OCI-LY3 (cell line): ENCODE results near the gene ITGB8.

Source experiments
- H2AFZ ChIP-seq: fragments of 200-600, 300-600 bp; shearing (Covaris generic); 2 replicates; pipeline ENCODE4 v1.6.0; 2014; ENCODE audit warnings: antibody characterized with exemption, low read depth, low read length
- H3K27ac ChIP-seq: fragments of 200-600, 300-600 bp; sonication (generic); 2 replicates; pipeline ENCODE4 v1.5.1; 2014; ENCODE audit warnings: mild to moderate bottlenecking, low read length, moderate library complexity, mixed read lengths
- H3K27me3 ChIP-seq: fragments of 200-600, 300-600 bp; sonication (generic); 2 replicates; pipeline ENCODE4 v1.6.1; 2014; ENCODE audit warnings: low read depth, low read length, mixed read lengths
- H3K36me3 ChIP-seq: fragments of 200-600, 300-600 bp; sonication (generic); replicated peaks from 2 replicates; pipeline ENCODE3; 2014; ENCODE audit warnings: low read depth, low read length, mixed read lengths
- H3K4me1 ChIP-seq: fragments of 300-600, 200-600 bp; sonication (generic); 2 replicates; pipeline ENCODE4 v1.6.1; 2014; ENCODE audit warnings: low read length, mixed read lengths
- H3K4me2 ChIP-seq: fragments of 200-600, 300-600 bp; sonication (generic); 2 replicates; pipeline ENCODE4 v1.6.1; 2014; ENCODE audit warnings: low read length, mixed read lengths
- H3K4me3 ChIP-seq: fragments of 300-600, 200-600 bp; sonication (generic); 2 replicates; pipeline ENCODE4 v1.5.1; 2014; ENCODE audit warnings: antibody characterized with exemption, mild to moderate bottlenecking, low read length, moderate library complexity
- H3K79me2 ChIP-seq: fragments of 300-600, 200-600 bp; shearing (Covaris generic); 2 replicates; pipeline ENCODE4 v1.6.1; 2014; ENCODE audit warnings: mild to moderate bottlenecking, low read length, mixed read lengths
- H3K9ac ChIP-seq: fragments of 300-600, 200-600 bp; shearing (Covaris generic); 2 replicates; pipeline ENCODE4 v1.6.0; 2014; ENCODE audit warnings: mild to moderate bottlenecking, low read length, moderate library complexity
- H3K9me3 ChIP-seq: fragments of 200-600, 300-600 bp; shearing (Covaris generic); 2 replicates; pipeline ENCODE4 v1.6.1; 2014; ENCODE audit warnings: low read length, mixed read lengths; ENCODE audit not compliant: insufficient read depth
- H4K20me1 ChIP-seq: fragments of 200-600, 300-600 bp; sonication (generic); 2 replicates; pipeline ENCODE4 v1.6.1; 2016; ENCODE audit warnings: low read length, mixed read lengths; ENCODE audit not compliant: insufficient read depth
- EZH2phosphoT487 ChIP-seq: fragments of 200-600 bp; shearing (Covaris generic); IDR thresholded peaks from 2 replicates; pipeline ENCODE4 v1.6.1; 2018; ENCODE audit warnings: antibody characterized with exemption, mixed run types, low read depth
- TF ChIP-seq, protein P1 (sequence below): fragments of 200-600, 300-600 bp; sonication (generic); IDR thresholded peaks from 2 replicates; pipeline ENCODE4 v1.5.1; 2014; ENCODE audit warnings: antibody characterized with exemption, low read length, low read depth

Gene ITGB8

DNA sequence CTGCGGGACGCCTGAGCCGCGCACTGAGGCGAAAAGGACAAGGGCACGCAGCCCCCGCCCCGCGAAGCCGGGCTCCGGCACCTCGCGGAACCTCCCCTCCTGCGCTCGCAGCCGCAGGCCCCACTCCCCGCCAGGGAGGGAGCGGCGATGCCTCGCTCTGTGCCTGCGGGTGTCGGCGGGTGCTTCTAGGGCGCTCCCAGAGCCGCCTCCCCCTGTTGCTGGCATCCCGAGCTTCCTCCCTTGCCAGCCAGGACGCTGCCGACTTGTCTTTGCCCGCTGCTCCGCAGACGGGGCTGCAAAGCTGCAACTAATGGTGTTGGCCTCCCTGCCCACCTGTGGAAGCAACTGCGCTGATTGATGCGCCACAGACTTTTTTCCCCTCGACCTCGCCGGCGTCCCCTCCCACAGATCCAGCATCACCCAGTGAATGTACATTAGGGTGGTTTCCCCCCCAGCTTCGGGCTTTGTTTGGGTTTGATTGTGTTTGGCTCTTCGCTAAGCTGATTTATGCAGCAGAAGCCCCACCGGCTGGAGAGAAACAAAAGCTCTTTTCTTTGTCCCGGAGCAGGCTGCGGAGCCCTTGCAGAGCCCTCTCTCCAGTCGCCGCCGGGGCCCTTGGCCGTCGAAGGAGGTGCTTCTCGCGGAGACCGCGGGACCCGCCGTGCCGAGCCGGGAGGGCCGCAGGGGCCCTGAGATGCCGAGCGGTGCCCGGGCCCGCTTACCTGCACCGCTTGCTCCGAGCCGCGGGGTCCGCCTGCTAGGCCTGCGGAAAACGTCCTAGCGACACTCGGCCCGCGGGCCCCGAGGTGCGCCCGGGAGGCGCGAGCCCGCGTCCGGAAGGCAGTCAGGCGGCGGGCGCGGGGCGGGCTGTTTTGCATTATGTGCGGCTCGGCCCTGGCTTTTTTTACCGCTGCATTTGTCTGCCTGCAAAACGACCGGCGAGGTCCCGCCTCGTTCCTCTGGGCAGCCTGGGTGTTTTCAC, 519 bp downstream of the ITGB8 start:
- no peaks in the 10 kb centered on the region for H4K20me1 ChIP-seq
- H3K27ac ChIP-seq = peak overlapping the region; percentile 94
- no peaks in the 10 kb centered on the region for H3K27me3 ChIP-seq
- H3K36me3 ChIP-seq = no peaks in the 10 kb centered on the region
- peaks cover 51% of the 10 kb centered on the region for H3K79me2 ChIP-seq
- peaks cover 35% of the 10 kb centered on the region for H3K4me1 ChIP-seq
- H3K4me3 ChIP-seq = peak overlapping the region; percentile 92
- H3K4me2 ChIP-seq = peak overlapping the region; percentile 97
- no peaks in the 10 kb centered on the region for H3K9me3 ChIP-seq
- peak overlapping the region; percentile 56; the same call in 1 of the 2 replicates for H2AFZ ChIP-seq
- no peak for TF ChIP-seq EZH2phosphoT487
- TF ChIP-seq, protein P1, sequence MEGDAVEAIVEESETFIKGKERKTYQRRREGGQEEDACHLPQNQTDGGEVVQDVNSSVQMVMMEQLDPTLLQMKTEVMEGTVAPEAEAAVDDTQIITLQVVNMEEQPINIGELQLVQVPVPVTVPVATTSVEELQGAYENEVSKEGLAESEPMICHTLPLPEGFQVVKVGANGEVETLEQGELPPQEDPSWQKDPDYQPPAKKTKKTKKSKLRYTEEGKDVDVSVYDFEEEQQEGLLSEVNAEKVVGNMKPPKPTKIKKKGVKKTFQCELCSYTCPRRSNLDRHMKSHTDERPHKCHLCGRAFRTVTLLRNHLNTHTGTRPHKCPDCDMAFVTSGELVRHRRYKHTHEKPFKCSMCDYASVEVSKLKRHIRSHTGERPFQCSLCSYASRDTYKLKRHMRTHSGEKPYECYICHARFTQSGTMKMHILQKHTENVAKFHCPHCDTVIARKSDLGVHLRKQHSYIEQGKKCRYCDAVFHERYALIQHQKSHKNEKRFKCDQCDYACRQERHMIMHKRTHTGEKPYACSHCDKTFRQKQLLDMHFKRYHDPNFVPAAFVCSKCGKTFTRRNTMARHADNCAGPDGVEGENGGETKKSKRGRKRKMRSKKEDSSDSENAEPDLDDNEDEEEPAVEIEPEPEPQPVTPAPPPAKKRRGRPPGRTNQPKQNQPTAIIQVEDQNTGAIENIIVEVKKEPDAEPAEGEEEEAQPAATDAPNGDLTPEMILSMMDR = no peak
- peak overlapping the region; percentile 85 for H3K9ac ChIP-seq

- no peaks in the 10 kb centered on the region for H3K27me3 ChIP-seq
- H2AFZ ChIP-seq = peak overlapping the region; percentile 56; the same call in 1 of the 2 replicates
- TF ChIP-seq, protein P1 = no peak
- no peak for TF ChIP-seq EZH2phosphoT487
- H3K79me2 ChIP-seq = peaks cover 58% of the 10 kb centered on the region
- peak overlapping the region; percentile 97 for H3K4me2 ChIP-seq
- H3K9me3 ChIP-seq = no peaks in the 10 kb centered on the region
- peak overlapping the region; percentile 92 for H3K4me3 ChIP-seq
- no peaks in the 10 kb centered on the region for H3K36me3 ChIP-seq
- H3K4me1 ChIP-seq = peaks cover 31% of the 10 kb centered on the region
- H4K20me1 ChIP-seq = no peaks in the 10 kb centered on the region
- H3K27ac ChIP-seq = peak overlapping the region; percentile 94
- peak overlapping the region; percentile 85 for H3K9ac ChIP-seq
These were observed 1.5 kb downstream of the ITGB8 start for GRCh38 chr7:20331910-20332813.

DNA sequence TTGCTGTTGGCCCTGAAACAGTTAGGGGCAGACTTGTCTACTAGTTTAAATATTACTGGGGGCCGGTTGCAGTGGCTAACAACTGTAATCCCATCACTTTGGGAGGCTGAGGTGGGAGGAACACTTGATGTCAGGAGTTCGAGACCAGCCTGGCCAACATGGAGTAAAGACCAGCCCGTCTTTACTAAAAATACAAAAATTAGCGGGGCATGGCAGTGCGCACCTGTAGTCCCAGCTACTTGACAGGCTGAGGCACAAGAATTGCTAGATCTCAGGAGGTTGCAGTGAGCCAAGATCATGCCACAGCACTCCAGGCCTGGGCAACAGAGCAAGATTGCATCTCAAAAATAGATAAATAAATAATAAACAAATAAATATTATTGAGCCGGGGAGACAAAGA, 7.6 kb downstream of the ITGB8 start:
- Histone ChIP-seq H3K4me1 (peaks cover 9% of the 10 kb centered on the region), H3K9ac (no peak overlapping the region), H3K27me3 (no peaks in the 10 kb centered on the region), H2AFZ (no peak overlapping the region), H3K4me3 (no peak overlapping the region), H3K9me3 (no peaks in the 10 kb centered on the region), H3K27ac (no peak overlapping the region), H3K4me2 (no peak overlapping the region), H3K36me3 (no peaks in the 10 kb centered on the region), H3K79me2 (peaks cover 38% of the 10 kb centered on the region), H4K20me1 (no peaks in the 10 kb centered on the region)
- TF ChIP-seq, protein P1 = no peak
- no peak for TF ChIP-seq EZH2phosphoT487
